ENCODE data around the gene RPP25L.

The RPP25L gene

GRCh38 chr9:34607331-34607730, 4.6 kb downstream of the RPP25L start:
- no peak for TF ChIP-seq CTCF (IDR thresholded peaks at IDR 0.05; ENCODE audit: low read depth, low read length)
- Histone ChIP-seq H3K27me3 (no peaks in the 10 kb centered on the region), H3K9me3 (no peaks in the 10 kb centered on the region), H3K4me3 (ENCODE audit: low read depth, low read length) (no peak overlapping the region), H3K36me3 (no peaks in the 10 kb centered on the region), H3K4me1 (no peaks in the 10 kb centered on the region; the same call in 1 of the 2 replicates)
- DNase-seq: no peak

- no peak for DNase-seq
- H3K36me3 ChIP-seq: no peaks in the 10 kb centered on the region
- no peak for TF ChIP-seq CTCF (IDR thresholded peaks at IDR 0.05; ENCODE audit: low read depth, low read length)
- no peaks in the 10 kb centered on the region for H3K27me3 ChIP-seq
- no peaks in the 10 kb centered on the region for H3K9me3 ChIP-seq
- no peaks in the 10 kb centered on the region; the same call in 1 of the 2 replicates for H3K4me1 ChIP-seq
- no peak overlapping the region for H3K4me3 ChIP-seq (ENCODE audit: low read depth, low read length)
These were observed 5.0 kb downstream of the RPP25L start for GRCh38 chr9:34606905-34607304.

GRCh38 chr9:34606190-34606589, 5.7 kb downstream of the RPP25L start:
- no peak for TF ChIP-seq CTCF (IDR thresholded peaks at IDR 0.05; ENCODE audit: low read depth, low read length)
- no peaks in the 10 kb centered on the region; the same call in 1 of the 2 replicates for H3K4me1 ChIP-seq
- no peak for DNase-seq
- no peaks in the 10 kb centered on the region for H3K9me3 ChIP-seq
- no peaks in the 10 kb centered on the region for H3K36me3 ChIP-seq
- H3K4me3 ChIP-seq (ENCODE audit: low read depth, low read length): no peak overlapping the region
- H3K27me3 ChIP-seq: no peaks in the 10 kb centered on the region

- H3K4me3 ChIP-seq (ENCODE audit: low read depth, low read length): no peak overlapping the region
- H3K27me3 ChIP-seq: no peaks in the 10 kb centered on the region
- no peaks in the 10 kb centered on the region for H3K9me3 ChIP-seq
- H3K4me1 ChIP-seq: peaks cover 7% of the 10 kb centered on the region
- TF ChIP-seq CTCF (IDR thresholded peaks at IDR 0.05; ENCODE audit: low read depth, low read length): peak; percentile 96
- peak; percentile 86 for DNase-seq
- H3K36me3 ChIP-seq: no peaks in the 10 kb centered on the region
These were observed 8.2 kb downstream of the RPP25L start for GRCh38 chr9:34603610-34604231.

GRCh38 chr9:34601937-34602573, 9.8 kb downstream of the RPP25L start:
- Histone ChIP-seq H3K4me1 (peaks cover 7% of the 10 kb centered on the region), H3K27me3 (no peaks in the 10 kb centered on the region), H3K9me3 (no peaks in the 10 kb centered on the region), H3K4me3 (ENCODE audit: low read depth, low read length) (no peak overlapping the region), H3K36me3 (no peaks in the 10 kb centered on the region)
- no peak for TF ChIP-seq CTCF (IDR thresholded peaks at IDR 0.05; ENCODE audit: low read depth, low read length)
- DNase-seq: no peak

GRCh38 chr9:34600908-34601307, 11.0 kb downstream of the RPP25L start:
- Histone ChIP-seq H3K4me1 (peaks cover 7% of the 10 kb centered on the region), H3K27me3 (no peaks in the 10 kb centered on the region), H3K9me3 (no peaks in the 10 kb centered on the region), H3K4me3 (ENCODE audit: low read depth, low read length) (no peak overlapping the region), H3K36me3 (no peaks in the 10 kb centered on the region)
- no peak for TF ChIP-seq CTCF (IDR thresholded peaks at IDR 0.05; ENCODE audit: low read depth, low read length)
- DNase-seq: no peak

All from BE2C (cell line).